Loucy (cell line): ENCODE results near the gene TAF10.

Experiments used
- H2AFZ ChIP-seq: fragments of 200-600 bp; sonication (generic); 2 replicates; pipeline ENCODE4 v1.6.0; 2016; ENCODE audit warnings: antibody characterized with exemption, mild to moderate bottlenecking, low read length, moderate library complexity
- H3F3A ChIP-seq: fragments of 200-600 bp; 2 replicates; pipeline ENCODE4 v1.6.0; 2016; ENCODE audit warnings: antibody characterized with exemption, low read depth, mild to moderate bottlenecking
- H3K27me3 ChIP-seq: fragments of 200-600 bp; sonication (generic); 2 replicates; pipeline ENCODE4 v1.6.1; 2014; ENCODE audit warnings: low read length, mild to moderate bottlenecking; ENCODE audit not compliant: insufficient read depth, poor library complexity, severe bottlenecking
- H3K36me3 ChIP-seq: fragments of 200-600 bp; sonication (generic); 2 replicates; pipeline ENCODE4 v1.6.1; 2016; ENCODE audit warnings: low read length; ENCODE audit not compliant: insufficient read depth
- H3K4me1 ChIP-seq: fragments of 200-600 bp; sonication (generic); 2 replicates; pipeline ENCODE4 v1.5.1; 2014; ENCODE audit warnings: low read length, mild to moderate bottlenecking; ENCODE audit not compliant: insufficient read depth, poor library complexity, severe bottlenecking
- H3K4me2 ChIP-seq: fragments of 200-600 bp; sonication (generic); 2 replicates; pipeline ENCODE4 v1.6.0; 2014; ENCODE audit warnings: antibody characterized with exemption, low read length, low read depth, mild to moderate bottlenecking; ENCODE audit not compliant: poor library complexity, severe bottlenecking
- H3K4me3 ChIP-seq: fragments of 200-600 bp; sonication (generic); 2 replicates; pipeline ENCODE4 v1.5.1; 2014; ENCODE audit warnings: low read length, mild to moderate bottlenecking, mixed read lengths; ENCODE audit not compliant: poor library complexity, severe bottlenecking
- H3K79me2 ChIP-seq: fragments of 200-600 bp; sonication (generic); 2 replicates; pipeline ENCODE4 v1.6.1; 2014; ENCODE audit warnings: low read length; ENCODE audit not compliant: insufficient read depth
- H3K9ac ChIP-seq: fragments of 200-600 bp; sonication (generic); 2 replicates; pipeline ENCODE4 v1.6.0; 2014; ENCODE audit warnings: mild to moderate bottlenecking, low read depth, low read length, moderate library complexity; ENCODE audit not compliant: poor library complexity, severe bottlenecking
- H3K9me2 ChIP-seq: fragments of 200-600 bp; sonication (generic); replicated peaks from 2 replicates; pipeline ENCODE4 v1.6.1; 2016; ENCODE audit warnings: low read depth, low read length, mixed read lengths
- H3K9me3 ChIP-seq: fragments of 200-600 bp; sonication (generic); 2 replicates; pipeline ENCODE4 v1.6.1; 2014; ENCODE audit warnings: mild to moderate bottlenecking, antibody characterized with exemption, low read length, low read depth; ENCODE audit not compliant: insufficient read depth
- H4K20me1 ChIP-seq: fragments of 200-600 bp; sonication (generic); 2 replicates; pipeline ENCODE4 v1.6.0; 2014; ENCODE audit warnings: antibody characterized with exemption, low read length, mild to moderate bottlenecking; ENCODE audit not compliant: insufficient read depth, poor library complexity, severe bottlenecking
- CTCF ChIP-seq: fragments of 200-600 bp; sonication (generic); conservative IDR thresholded peaks from 2 replicates; pipeline ENCODE4 v1.5.1; 2014; ENCODE audit warnings: mild to moderate bottlenecking, antibody characterized with exemption, low read length
- EZH2phosphoT487 ChIP-seq: fragments of 200-600 bp; IDR thresholded peaks from 2 replicates; pipeline ENCODE4 v1.6.1; 2018; ENCODE audit warnings: antibody characterized with exemption, mild to moderate bottlenecking, moderate library complexity, borderline replicate concordance

The TAF10 gene

GRCh38 chr11:6640036-6640984 is 28.3 kb upstream of the TAF10 start:
- peaks cover 13% of the 10 kb centered on the region for H3K4me1 ChIP-seq

GRCh38 chr11:6638429-6638828 is 26.4 kb upstream of the TAF10 start:
- no peak overlapping the region for H3K4me2 ChIP-seq
- H3K9me3 ChIP-seq: no peaks in the 10 kb centered on the region
- H3K79me2 ChIP-seq: no peaks in the 10 kb centered on the region
- H4K20me1 ChIP-seq: no peaks in the 10 kb centered on the region
- H3K4me3 ChIP-seq: no peak overlapping the region
- no peak overlapping the region for H2AFZ ChIP-seq
- H3K9me2 ChIP-seq: no peaks in the 10 kb centered on the region
- no peak overlapping the region for H3K9ac ChIP-seq
- H3F3A ChIP-seq: no peaks in the 10 kb centered on the region
- no peaks in the 10 kb centered on the region for H3K27me3 ChIP-seq
- H3K36me3 ChIP-seq: no peaks in the 10 kb centered on the region
- TF ChIP-seq CTCF: peak; percentile 22; the same call in 1 of the 2 replicates
- no peak for TF ChIP-seq EZH2phosphoT487
- peaks cover 16% of the 10 kb centered on the region for H3K4me1 ChIP-seq

More at GRCh38 chr11:6640036-6640984, 28.3 kb upstream of the TAF10 start:
- Histone ChIP-seq H3K36me3 (no peaks in the 10 kb centered on the region), H3K9me3 (no peaks in the 10 kb centered on the region), H2AFZ (no peak overlapping the region), H3F3A (no peaks in the 10 kb centered on the region), H4K20me1 (no peaks in the 10 kb centered on the region), H3K79me2 (no peaks in the 10 kb centered on the region), H3K9me2 (no peaks in the 10 kb centered on the region), H3K4me3 (no peak overlapping the region), H3K4me2 (no peak overlapping the region), H3K9ac (no peak overlapping the region), H3K27me3 (no peaks in the 10 kb centered on the region)
- no peak for TF ChIP-seq EZH2phosphoT487
- no peak for TF ChIP-seq CTCF

GRCh38 chr11:6637871-6638270 is 25.9 kb upstream of the TAF10 start:
- Histone ChIP-seq H3K9ac (no peak overlapping the region), H3K4me1 (peaks cover 16% of the 10 kb centered on the region), H3F3A (no peaks in the 10 kb centered on the region), H2AFZ (no peak overlapping the region), H3K79me2 (no peaks in the 10 kb centered on the region), H3K36me3 (no peaks in the 10 kb centered on the region), H3K4me3 (no peak overlapping the region), H3K4me2 (no peak overlapping the region), H3K9me3 (no peaks in the 10 kb centered on the region), H3K9me2 (no peaks in the 10 kb centered on the region), H3K27me3 (no peaks in the 10 kb centered on the region), H4K20me1 (no peaks in the 10 kb centered on the region)
- TF ChIP-seq CTCF (no peak), EZH2phosphoT487 (no peak)
